Panc1 (cell line): ENCODE results near the gene CCDC171. TPM values are rescaled to one million over a fixed set of nuclear protein-coding genes. Genes with fewer than 3 reads are reported as not detected.

Experiments
- ATAC-seq: fragments of 200-7000 bp; cut with Tn5 transposase; 2 replicates; pipeline ENCODE4 v1.9.1; 2020; ENCODE audit warnings: mild to moderate bottlenecking, moderate library complexity
- BruUV-seq: library from RNA; stranded (reverse); fragments of 400-500 nt; replicated peaks from 2 replicates; lab custom pipeline; 2021; lab: Mats Ljungman, UMichigan
- CTCF ChIA-PET: fragments of 300-600 bp; sonication (Branson Sonifier 250); formaldehyde crosslinking; loops from one replicate; lab custom pipeline; 2022; ENCODE audit warnings: antibody characterized with exemption; lab: Charles Lee
- POLR2A ChIA-PET: fragments of 300-600 bp; sonication (Branson Sonifier 250); formaldehyde crosslinking; loops from one replicate; lab custom pipeline; 2022; ENCODE audit warnings: antibody characterized with exemption; lab: Charles Lee
- DNase-seq: peaks from one replicate; pipeline ENCODE4 v3.0.0-alpha.2; 2010; ENCODE audit warnings: low read depth, low spot score
- H3K27ac ChIP-seq: 2 replicates; pipeline ENCODE4 v1.5.1; 2011; ENCODE audit warnings: mild to moderate bottlenecking, low read length, inconsistent platforms
- H3K27me3 ChIP-seq: fragments of 200-500 bp; sonication (Bioruptor generic); 2 replicates; pipeline ENCODE4 v1.6.0; 2014; ENCODE audit warnings: low read length, inconsistent platforms; ENCODE audit not compliant: control insufficient read depth, insufficient read depth
- H3K36me3 ChIP-seq: fragments of 200-500 bp; sonication (Bioruptor generic); 2 replicates; pipeline ENCODE4 v1.5.1; 2014; ENCODE audit warnings: inconsistent platforms, mild to moderate bottlenecking, low read length, moderate library complexity; ENCODE audit not compliant: control insufficient read depth, insufficient read depth
- H3K4me1 ChIP-seq: 2 replicates; pipeline ENCODE4 v1.5.1; 2011; ENCODE audit warnings: inconsistent platforms, mild to moderate bottlenecking, low read length, moderate library complexity; ENCODE audit not compliant: control insufficient read depth, insufficient read depth
- H3K4me3 ChIP-seq, 2 experiments: 2 replicates each; pipeline ENCODE4 v1.5.1; 2011 to 2012; ENCODE audit warnings: low read depth in 2 of 2, low read length in 2 of 2, mild to moderate bottlenecking in 2 of 2, inconsistent platforms in 1 of 2, moderate library complexity in 1 of 2
- H3K9me3 ChIP-seq: fragments of 200-500 bp; sonication (Bioruptor generic); 2 replicates; pipeline ENCODE4 v1.5.1; 2014; ENCODE audit warnings: low read depth, mild to moderate bottlenecking, inconsistent platforms, low read length, moderate library complexity; ENCODE audit not compliant: control insufficient read depth, insufficient read depth
- POLR2AphosphoS5 ChIP-seq: IDR thresholded peaks from 2 replicates; pipeline ENCODE4 v1.6.1; 2012; ENCODE audit warnings: mild to moderate bottlenecking, low read depth, low read length, moderate library complexity
- SIN3A ChIP-seq: IDR thresholded peaks from 2 replicates; pipeline ENCODE4 v1.6.1; 2012; ENCODE audit warnings: low read depth, mild to moderate bottlenecking, low read length, moderate library complexity, borderline replicate concordance; ENCODE audit not compliant: insufficient read depth
- TCF7L2 ChIP-seq: IDR thresholded peaks from 2 replicates; pipeline ENCODE4 v1.6.1; 2011; ENCODE audit warnings: mild to moderate bottlenecking, low read depth, low read length, inconsistent platforms
- in situ Hi-C: cut with HindIII; loops from 2 replicates; pipeline ENCODE4 v1.10.0; 2016; ENCODE audit warnings: low sequenced_read_pairs, low pct_unique_long_range_greater_than_20kb
- intact Hi-C: fragments of 100-400 bp; cut with micrococcal nuclease; formaldehyde crosslinking; loops from one replicate; pipeline ENCODE4 v1.10.0; 2022; ENCODE audit not compliant: unreplicated experiment
- total RNA-seq: library from RNA; stranded (reverse); gene quantifications from one replicate; pipeline ENCODE4 v1.2.1, GENCODE V29; 2021; ENCODE audit not compliant: unreplicated experiment
- TF ChIP-seq, protein P1 (sequence below): fragments of 450-650 bp; IDR thresholded peaks from 2 replicates; pipeline ENCODE4 v1.5.1; 2017; ENCODE audit warnings: mild to moderate bottlenecking
- TF ChIP-seq, protein P2 (sequence below), 2 experiments: IDR thresholded peaks; 2 replicates each; pipeline ENCODE4 v1.6.1; 2011 to 2012; ENCODE audit warnings: low read depth in 2 of 2, control low read depth in 1 of 2, low read length in 1 of 2, mild to moderate bottlenecking in 1 of 2, moderate library complexity in 1 of 2; ENCODE audit not compliant: insufficient read depth in 1 of 2

Gene CCDC171
- total RNA-seq, 1 experiment from 2014 or later = 1.5 TPM

DNA sequence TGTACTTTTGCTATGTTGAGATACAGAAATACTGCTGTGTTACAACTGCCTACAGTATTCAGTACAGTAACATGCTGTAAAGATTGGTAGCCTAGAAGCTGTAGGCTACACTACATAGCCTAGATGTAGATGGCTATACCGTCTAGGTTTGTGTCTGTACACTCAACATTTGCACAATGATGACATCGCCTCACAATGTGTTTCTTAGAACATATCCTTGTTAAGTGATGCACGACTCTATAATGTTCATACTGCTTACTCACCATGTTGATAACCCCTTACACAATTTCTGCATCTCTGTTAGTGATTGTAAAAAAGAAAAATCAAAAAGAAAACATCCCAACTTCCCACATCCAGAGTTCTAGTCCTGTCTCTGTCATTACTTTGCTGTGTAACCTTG, 450.0 kb downstream of the CCDC171 start:
- Histone ChIP-seq H3K36me3 (no peaks in the 10 kb centered on the region), H3K9me3 (no peaks in the 10 kb centered on the region), H3K27ac (no peak overlapping the region), H3K27me3 (no peaks in the 10 kb centered on the region), H3K4me3 (no peak overlapping the region), H3K4me1 (no peaks in the 10 kb centered on the region)
- ChIA-PET CTCF (no interaction called here), POLR2A (no interaction called here)
- intact Hi-C loops = no loop called here
- no peak for DNase-seq
- no TSS peak for BruUV-seq
- TF ChIP-seq, protein P1, sequence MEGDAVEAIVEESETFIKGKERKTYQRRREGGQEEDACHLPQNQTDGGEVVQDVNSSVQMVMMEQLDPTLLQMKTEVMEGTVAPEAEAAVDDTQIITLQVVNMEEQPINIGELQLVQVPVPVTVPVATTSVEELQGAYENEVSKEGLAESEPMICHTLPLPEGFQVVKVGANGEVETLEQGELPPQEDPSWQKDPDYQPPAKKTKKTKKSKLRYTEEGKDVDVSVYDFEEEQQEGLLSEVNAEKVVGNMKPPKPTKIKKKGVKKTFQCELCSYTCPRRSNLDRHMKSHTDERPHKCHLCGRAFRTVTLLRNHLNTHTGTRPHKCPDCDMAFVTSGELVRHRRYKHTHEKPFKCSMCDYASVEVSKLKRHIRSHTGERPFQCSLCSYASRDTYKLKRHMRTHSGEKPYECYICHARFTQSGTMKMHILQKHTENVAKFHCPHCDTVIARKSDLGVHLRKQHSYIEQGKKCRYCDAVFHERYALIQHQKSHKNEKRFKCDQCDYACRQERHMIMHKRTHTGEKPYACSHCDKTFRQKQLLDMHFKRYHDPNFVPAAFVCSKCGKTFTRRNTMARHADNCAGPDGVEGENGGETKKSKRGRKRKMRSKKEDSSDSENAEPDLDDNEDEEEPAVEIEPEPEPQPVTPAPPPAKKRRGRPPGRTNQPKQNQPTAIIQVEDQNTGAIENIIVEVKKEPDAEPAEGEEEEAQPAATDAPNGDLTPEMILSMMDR = no peak
- no peak for TF ChIP-seq TCF7L2
- TF ChIP-seq POLR2AphosphoS5 = no peak
- TF ChIP-seq, protein P2, sequence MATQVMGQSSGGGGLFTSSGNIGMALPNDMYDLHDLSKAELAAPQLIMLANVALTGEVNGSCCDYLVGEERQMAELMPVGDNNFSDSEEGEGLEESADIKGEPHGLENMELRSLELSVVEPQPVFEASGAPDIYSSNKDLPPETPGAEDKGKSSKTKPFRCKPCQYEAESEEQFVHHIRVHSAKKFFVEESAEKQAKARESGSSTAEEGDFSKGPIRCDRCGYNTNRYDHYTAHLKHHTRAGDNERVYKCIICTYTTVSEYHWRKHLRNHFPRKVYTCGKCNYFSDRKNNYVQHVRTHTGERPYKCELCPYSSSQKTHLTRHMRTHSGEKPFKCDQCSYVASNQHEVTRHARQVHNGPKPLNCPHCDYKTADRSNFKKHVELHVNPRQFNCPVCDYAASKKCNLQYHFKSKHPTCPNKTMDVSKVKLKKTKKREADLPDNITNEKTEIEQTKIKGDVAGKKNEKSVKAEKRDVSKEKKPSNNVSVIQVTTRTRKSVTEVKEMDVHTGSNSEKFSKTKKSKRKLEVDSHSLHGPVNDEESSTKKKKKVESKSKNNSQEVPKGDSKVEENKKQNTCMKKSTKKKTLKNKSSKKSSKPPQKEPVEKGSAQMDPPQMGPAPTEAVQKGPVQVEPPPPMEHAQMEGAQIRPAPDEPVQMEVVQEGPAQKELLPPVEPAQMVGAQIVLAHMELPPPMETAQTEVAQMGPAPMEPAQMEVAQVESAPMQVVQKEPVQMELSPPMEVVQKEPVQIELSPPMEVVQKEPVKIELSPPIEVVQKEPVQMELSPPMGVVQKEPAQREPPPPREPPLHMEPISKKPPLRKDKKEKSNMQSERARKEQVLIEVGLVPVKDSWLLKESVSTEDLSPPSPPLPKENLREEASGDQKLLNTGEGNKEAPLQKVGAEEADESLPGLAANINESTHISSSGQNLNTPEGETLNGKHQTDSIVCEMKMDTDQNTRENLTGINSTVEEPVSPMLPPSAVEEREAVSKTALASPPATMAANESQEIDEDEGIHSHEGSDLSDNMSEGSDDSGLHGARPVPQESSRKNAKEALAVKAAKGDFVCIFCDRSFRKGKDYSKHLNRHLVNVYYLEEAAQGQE (IDR thresholded peaks at IDR 0.05; ENCODE audit: insufficient read depth in 1 of 2, low read depth in 2 of 2, low read length in 1 of 2) = no peak
- no peak for TF ChIP-seq SIN3A
- in situ Hi-C loops = no loop called here
- ATAC-seq = no peak

DNA sequence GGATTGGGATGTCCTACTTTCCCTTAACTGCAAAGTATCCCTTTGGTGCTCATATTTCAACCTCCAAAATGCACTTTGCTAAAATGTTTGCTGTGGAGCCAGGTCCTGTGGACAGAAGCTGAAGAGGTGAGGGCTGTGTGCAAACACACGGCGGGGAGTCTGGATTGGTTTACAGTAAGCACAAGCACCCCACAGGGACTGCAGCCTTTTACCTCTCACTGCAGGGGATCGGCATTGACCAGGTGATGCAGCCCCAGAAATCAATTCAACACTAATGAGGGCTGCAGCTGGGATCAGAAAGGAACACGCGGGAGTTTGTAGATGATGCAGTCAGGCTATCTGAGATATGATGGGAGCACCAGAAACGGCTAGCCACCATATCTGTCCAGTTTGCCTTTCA, 450.9 kb downstream of the CCDC171 start:
- no peak for ATAC-seq
- no peaks in the 10 kb centered on the region for H3K27me3 ChIP-seq
- H3K27ac ChIP-seq = no peak overlapping the region
- in situ Hi-C loops = no loop called here
- CTCF ChIA-PET = no interaction called here
- H3K4me1 ChIP-seq = no peaks in the 10 kb centered on the region
- no peak for TF ChIP-seq POLR2AphosphoS5
- no peak for TF ChIP-seq TCF7L2
- TF ChIP-seq, protein P1 = no peak
- no peak for TF ChIP-seq SIN3A
- TF ChIP-seq, protein P2 (IDR thresholded peaks at IDR 0.05; ENCODE audit: insufficient read depth in 1 of 2, low read depth in 2 of 2, low read length in 1 of 2) = no peak
- intact Hi-C loops = no loop called here
- no peak overlapping the region for H3K4me3 ChIP-seq
- no peaks in the 10 kb centered on the region for H3K36me3 ChIP-seq
- no TSS peak for BruUV-seq
- no peaks in the 10 kb centered on the region for H3K9me3 ChIP-seq
- POLR2A ChIA-PET = no interaction called here
- DNase-seq = no peak
